Measurements from ENCODE around the gene STYXL1.
"Not testable (repeated sequence)": the region's sequence is repeated elsewhere in the genome, so short reads cannot be mapped to it uniquely, and the experiment has no call there.

STYXL1 gene

DNA sequence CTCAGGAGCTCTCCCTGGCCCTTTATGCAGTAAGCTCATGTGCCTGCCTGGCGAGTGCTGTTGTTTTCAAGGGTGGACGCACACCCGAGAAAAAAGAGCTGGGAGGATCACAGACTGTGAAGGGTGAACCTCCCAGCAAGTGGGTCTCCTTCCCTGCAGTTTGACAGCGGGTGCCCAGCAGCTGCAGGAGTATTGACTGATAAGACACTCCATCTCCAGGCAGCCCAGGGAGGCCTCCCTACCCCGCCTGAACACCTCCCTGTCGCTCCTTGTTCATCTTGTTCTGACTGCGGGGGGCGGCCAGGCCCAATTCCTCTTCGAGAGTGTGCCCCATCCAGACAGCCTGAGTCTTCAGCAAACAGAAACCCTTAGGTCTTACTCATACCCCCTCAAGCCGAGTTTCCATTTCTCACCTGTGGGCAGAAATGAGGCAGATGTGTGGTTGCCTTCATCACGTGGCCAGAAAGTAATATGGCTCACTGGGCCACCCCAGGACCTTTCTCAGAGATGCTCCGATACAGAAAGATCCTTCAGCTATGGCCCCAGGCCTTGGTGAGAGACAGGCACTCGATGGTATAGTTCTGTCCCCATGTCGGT, 17.3 kb upstream of the STYXL1 start:
- no peak for DNase-seq

DNA sequence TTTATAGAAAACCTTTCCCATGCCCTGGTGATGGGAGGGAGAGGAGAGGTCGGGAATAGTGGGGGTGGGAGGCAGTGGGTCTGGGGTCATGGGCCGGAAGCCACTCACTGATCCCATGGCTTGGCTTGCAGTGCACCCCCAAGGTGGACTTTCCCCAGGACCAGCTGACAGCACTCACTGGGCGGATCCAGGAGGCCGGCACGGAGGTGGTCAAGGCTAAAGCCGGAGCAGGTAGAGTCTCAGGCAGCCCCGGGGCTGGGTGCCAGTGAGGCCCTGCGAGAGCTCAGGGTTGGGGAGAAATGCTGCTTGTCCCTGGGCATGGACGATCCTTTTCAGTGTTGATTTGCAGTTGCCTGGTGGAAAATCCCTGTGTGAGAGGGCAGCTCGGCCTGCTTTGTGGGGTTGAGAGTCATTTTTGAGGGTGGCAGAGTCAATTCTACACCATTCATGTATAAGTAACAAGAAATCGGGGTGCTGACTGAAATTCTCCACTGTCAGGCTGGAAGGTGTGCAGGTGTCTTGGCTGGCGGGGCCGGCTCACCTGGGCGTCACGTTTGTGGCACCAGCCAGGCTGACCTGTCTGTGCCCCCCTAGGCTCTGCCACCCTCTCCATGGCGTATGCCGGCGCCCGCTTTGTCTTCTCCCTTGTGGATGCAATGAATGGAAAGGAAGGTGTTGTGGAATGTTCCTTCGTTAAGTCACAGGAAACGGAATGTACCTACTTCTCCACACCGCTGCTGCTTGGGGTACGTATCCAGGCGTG, 16.6 kb upstream of the STYXL1 start:
- no peak for DNase-seq

DNA sequence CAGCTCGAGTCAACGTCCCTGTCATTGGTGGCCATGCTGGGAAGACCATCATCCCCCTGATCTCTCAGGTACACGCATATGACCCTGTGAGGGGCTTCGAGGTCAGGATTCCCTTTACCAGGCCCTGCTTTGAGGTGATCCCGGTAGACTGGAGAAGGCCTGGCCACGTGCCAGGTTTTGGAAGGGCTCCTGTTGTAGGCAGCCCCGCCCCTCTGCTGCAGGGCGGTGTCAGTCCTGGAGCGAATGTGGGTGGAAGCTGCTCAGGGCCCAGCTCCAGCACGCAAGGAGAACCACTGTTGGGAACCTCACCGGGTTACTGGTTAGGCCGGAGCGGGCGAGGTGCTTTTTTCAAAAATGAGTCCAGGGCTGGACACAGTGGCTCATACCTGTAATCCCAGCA, 15.7 kb upstream of the STYXL1 start:
- no peak for DNase-seq

DNA sequence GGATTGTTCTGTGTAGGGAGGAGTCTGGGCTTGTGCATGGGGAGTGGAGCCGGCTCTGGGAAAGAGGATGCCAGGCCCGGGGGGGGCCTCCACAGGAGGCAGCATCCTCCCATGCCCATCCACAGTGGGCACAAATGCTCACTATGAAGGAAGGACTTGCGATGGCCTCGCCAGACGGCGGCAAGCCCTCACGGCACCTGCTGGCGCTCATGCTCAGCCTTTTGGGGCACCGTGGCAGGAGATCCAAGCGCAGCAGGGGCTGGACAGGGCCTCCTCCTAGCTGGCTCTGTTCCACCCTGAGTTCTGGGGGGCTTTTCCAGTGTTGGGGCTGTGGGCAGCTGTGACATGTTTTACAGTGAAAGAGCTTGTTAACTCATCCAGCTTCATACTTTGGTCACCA, 15.3 kb upstream of the STYXL1 start:
- no peak for DNase-seq

DNA sequence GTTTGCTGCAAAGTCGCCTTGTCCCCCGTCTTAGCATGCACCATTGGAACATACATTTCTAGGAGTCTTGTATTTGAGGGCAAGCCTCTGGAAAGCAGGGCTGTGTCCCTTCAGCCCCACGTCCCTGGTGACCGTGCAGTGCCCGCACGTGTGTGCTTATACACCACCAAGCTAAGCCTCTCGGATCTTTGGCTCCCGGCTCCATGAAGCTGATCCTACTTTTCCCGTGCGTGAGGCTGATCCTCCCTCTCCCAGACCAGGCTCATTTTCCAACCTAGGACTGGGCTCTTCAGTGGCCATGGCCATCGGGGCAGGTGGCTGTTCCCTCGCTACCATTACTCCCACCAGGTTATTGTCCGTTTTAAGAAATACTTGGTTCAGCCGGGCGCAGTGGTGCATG, 14.5 kb upstream of the STYXL1 start:
- no peak for DNase-seq

DNA sequence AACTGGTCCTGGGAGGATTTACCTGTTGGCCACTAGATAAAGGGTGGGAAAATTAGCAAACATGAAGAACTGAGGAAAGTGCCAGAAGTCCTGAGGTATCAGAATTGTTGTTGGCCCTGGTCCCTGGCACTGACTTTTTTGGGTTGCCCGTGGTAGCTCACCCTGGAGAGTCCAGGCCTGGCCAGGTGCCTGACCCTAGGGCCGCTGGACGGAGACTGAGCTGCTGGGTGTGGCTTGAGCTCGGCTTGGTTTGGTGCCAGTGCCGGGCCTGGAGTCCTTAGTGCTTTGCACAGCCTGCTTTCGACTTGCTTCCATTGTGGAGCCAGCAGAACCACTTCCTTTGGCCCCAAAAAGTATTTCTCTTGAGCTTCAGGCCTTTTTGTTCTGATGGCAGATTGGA, 13.0 kb upstream of the STYXL1 start:
- no peak for DNase-seq

DNA sequence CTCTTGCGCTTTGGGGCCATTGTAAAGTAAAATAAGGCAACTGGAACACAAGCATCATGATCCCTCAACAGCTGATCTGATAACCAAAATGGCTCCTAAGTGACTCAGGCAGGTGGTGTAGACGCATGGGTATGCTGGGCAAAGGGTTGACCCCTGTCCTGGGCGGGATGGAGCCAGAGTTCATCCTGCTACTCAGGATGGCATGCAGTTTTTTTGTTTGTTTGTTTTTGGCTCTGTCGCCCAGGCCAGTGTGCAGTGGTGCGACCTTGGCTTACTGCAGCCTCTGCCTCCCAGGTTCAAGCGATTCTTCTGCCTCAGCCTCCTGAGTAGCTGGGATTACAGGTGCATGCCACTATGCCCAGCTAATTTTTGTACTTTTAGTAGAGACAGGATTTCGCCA, 10.9 kb upstream of the STYXL1 start:
- not testable (repeated sequence) for DNase-seq

DNA sequence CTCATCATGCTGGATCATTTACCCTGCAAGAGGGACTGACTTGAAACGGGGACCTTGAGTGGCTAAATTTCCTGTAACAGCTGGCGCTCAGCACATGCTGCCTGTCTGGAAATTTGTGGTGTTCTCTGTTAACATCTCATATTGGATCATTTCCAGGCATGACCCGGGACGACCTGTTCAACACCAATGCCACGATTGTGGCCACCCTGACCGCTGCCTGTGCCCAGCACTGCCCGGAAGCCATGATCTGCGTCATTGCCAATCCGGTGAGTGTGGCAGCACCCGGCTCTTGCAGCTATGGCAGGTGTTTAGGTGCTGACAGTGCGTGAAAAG, 10.0 kb upstream of the STYXL1 start:
- DNase-seq, result no peak

DNA sequence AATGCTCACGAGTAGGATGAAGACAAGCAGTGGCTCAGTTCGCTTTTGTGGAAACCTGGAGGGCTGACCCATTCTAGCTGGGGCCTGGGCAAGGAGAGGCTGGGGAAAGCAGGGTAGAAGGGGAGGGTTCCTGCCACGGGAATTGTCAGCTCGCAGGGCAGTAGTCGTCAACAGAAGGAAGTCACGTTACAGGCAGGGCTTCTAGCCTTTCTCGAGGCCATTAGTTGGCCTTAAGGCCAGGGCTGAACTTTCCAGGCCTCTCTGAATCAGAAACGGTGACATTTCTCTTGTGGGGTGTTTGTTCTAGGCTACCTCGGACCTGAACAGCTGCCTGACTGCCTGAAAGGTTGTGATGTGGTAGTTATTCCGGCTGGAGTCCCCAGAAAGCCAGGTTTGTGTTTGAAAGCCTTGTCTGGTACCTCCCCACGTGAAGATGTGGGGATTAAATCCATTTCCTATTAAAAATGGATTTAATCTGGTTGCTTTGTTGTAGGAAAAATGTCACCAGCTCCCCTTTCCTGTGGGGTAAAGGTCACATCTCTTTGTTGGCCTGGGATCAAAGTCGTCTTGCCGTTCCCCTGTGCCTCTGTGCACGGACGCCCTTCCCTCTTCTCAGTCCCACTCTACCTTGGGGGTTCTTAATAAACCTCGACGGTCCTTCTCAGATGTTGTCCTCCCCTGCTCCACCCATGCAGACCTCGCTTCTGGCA, 9.5 kb upstream of the STYXL1 start:
- no peak for DNase-seq

DNA sequence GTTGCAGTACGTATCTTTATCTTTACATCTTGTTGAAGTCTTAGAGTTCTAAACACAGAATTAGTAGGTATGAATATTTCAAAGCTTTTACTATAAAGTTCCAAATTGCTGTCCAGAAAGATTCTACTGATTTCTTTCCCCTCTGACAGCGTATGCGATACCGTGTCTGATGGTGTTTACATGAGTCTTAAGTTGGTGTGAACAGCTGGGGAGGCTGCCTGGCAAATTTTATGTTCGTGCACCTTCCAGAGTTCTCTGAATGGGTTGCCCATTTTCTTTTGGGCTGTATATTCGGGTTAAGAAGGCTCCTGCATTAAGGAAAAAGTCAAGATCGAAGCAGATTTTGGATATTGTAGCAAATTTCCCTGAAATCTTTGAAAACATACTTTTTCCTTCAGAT, 8.4 kb upstream of the STYXL1 start:
- DNase-seq, result no peak

DNA sequence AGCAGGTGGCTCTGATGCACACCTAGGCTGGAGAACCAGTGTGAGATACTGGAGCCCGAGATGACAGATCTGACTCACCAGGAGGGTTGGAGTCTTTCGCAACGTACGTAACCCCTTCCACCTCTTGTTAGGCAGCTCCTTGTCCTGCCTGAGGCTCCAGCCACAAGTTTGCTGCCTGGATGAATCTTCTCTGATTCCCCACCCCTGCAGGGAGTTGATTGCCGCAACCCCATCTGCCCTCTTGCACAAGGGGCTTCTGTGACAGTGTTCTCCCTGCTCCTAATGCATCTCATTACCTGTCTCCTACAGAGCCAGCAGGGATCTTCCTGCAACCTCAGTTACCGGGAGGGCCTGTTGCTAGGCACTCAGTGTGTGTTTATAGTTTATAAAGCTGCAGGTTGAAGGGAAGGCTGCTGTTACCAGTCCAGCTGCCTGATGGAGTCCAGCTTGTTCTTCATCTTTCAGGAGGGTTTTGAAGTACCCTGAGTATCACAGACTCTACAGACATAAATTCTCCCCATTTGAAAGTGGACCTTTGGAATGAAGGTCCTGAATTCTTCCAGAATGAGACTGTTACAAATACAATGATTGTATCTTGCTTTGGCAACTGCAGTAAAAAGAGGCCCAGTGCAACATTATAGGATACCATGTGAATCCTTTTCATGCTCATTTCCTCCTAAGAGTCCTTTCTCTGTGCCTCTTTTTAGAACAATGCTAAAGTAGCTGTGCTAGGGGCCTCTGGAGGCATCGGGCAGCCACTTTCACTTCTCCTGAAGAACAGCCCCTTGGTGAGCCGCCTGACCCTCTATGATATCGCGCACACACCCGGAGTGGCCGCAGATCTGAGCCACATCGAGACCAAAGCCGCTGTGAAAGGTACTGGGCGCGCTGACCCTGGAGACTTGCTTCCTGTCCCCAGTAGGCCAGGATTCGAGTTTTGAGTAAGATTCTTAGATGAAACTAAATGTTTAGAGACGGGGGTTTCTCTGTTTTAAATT, 6.6 kb upstream of the STYXL1 start:
- no peak for DNase-seq

DNA sequence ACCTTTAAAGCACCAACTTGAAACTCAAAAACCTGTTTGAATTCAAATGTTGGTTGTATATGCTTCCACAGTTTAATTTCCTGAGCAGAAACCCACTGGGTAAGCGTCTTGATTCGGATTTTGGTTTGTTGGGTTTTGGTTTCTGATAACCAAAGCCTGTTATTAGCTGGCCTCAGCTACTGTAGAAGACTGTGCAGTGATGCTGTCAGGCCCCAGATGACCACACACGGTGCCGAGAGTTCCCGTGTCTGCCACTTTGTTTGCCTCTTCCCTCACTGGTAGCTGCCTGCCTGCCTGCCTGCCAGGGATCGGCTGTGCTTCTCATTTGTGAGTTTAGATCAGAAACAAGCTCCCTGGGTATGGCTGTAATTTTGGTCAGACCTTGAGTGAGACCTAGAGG, 5.7 kb upstream of the STYXL1 start:
- DNase-seq, result no peak

DNA sequence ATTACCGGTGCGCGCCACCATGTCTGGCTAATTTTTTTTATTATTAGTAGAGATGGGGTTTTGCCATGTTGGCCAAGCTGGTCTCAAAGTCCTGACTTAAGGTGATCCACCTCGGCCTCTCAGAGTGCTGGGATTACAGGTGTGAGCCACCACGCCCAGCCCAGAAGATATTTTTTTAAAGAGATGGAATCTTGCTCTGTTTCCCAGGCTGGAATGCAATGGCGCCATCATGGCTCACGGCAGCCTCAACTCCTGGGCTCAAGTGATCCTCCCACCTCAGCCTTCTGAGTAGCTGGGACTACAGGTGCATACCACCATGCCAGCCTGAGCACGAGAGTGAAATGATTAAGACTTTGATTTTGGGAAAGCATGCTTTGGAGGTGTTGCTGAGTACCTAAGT, 4.9 kb upstream of the STYXL1 start:
- not testable (repeated sequence) for DNase-seq

DNA sequence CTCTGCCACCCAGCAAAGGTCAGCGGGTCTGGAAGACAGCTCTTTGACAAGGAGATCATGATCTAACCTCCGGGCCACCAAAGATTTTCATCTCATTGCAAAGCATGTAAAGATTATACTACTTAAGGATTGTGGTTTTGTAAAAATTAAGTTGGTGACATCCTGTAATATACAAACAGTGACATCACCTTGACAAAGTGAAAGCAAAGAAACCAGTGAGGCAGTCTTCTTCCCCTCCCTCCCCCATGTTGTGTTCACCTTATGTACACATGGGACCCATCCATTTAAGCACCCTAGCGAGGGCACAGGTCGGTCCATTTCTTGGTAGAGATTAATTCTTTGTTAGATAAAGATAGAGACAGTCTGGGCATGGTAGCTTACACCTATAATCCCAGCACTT, 4.0 kb upstream of the STYXL1 start:
- no peak for DNase-seq

DNA sequence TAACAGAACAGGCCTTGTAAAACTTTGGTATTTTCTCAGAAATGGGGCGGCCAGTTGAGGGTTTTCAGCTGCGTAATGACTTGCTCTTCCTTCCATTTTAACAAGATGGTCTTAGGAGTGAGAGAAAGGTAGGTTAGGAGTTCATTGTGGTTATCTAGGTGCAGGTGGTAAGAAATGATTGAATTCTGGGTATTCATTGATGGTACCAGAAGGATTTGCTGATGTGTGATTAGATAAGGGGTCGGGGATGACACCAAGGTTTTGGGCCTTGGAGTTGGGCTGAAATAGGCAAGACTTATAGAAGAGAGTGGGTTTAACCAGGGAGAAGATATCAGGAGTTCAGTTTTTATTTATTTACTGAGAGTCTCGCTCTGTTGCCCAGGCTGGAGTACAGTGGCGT, 2.7 kb upstream of the STYXL1 start:
- DNase-seq, result no peak

DNA sequence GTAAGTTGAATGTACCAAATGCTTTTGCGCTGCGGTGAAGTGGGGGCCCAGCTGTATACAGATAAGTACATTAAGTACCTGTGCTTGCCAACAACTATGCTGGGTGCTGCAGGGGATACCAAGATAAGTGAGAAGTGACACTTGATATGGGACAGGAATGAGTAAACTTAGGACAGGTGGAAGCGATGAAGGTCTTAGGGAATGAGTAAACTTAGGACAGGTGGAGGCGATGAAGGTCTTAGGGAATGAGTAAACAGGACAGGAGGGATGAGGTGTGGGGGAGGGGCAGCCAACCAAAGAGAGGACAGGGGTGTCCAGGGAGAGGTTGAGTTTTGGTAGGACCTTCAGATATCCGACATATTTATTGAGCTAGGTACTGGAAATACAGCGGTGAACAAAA, 1.5 kb upstream of the STYXL1 start:
- DNase-seq, result no peak

DNA sequence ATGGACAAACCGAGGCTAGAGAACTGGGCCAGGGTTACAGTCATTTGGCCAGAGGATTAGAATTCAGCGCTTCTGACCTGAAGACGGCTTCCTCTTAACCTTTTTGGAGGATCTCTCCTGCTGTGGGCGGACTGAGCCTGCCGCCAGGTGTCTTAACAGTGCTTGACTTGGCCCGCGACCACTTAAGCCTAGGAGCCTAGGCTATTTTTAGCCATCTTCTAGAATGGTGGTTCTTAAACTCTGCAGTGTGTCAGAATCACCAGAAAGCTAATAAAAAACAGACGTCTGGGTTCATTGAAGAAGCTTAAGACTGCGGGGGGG, 828 bp upstream of the STYXL1 start:
- no peak for DNase-seq

DNA sequence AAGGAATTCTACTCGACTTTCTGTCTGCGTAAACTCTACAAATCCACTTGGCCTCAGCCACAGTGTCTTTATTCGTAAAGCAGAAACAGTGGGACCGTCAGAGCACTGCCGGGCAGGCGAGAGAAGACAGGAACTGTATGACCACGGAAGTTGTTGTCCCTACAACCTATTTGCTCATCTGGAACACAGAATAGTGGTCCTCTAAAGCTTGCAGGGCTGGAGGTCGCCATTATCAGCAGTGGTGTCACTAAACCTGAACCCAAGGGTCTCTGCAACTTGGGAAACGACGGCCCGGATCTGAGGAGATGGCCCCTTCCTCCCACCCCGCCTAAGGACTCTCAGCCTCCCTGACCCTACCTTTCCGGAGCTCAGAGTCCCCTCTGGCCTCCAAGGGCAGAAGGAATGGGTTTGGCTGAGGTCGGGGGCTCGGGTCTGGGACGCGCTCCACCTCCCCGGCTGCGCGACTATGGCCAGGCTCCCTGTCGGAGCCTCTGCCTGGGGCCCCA, 442 bp downstream of the STYXL1 start:
- no peak for DNase-seq

DNA sequence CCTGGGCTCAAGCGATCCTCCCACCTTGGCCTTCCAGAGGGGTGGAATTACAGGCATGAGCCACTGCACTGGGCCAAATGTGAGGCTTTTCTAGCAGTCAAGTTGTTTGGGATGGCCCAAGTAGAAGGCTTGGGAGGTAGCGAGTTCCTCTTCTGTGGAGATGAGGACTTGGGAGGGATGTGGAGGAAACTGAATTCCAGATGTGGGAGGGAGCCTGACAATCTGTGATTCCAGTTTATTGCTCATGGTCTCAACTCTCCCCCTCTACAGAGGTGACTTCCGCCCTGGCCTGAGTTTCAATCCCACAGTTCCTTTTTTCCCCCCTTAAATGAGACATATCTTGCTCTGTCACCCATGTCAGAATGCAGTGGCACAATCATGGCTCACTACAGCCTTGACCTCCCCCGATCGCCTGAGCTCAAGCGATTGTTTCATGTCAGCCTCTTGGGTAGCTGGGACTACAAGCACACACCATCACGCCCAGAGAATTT, 3.4 kb downstream of the STYXL1 start:
- DNase-seq, result no peak

DNA sequence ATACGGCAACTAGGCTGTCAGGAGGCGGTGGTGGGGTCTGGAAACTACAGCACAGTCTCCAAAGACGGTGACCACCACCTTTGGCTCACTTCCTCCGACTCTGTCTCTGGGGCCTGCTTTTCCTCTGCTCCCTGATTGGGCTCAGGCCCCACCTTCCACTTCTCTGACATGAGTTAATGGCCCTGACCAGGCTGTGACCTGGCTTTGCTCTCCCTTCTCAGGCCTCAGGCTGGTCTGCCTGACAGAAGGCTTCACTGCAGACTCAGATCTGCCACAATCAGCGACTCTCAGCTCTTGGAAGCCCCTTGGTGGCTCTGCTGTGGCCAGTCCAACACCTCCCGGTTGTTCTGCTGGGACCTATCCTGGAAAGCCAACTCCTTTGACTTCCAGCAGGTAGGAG, 7.7 kb downstream of the STYXL1 start:
- no peak for DNase-seq

DNA sequence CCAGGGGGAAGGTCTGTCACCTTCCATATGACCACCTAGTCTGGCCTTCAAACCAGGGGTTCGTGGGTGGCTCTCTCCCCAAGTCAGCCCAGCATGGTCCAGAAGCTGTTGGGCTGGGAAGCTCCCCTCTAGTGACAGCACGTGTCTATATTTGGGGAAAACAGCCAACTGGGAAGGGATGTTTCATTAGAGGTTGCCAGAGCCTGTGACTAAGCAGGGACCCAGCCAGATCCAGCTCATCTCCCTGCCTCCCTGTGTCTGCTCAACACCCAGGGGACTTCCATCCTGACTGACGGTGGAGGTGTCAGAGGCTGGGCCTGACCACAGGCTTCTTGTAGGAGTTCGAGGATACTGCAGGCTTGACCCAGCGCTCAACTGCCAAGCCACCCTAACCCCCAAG, 10.5 kb downstream of the STYXL1 start:
- DNase-seq, result no peak

DNA sequence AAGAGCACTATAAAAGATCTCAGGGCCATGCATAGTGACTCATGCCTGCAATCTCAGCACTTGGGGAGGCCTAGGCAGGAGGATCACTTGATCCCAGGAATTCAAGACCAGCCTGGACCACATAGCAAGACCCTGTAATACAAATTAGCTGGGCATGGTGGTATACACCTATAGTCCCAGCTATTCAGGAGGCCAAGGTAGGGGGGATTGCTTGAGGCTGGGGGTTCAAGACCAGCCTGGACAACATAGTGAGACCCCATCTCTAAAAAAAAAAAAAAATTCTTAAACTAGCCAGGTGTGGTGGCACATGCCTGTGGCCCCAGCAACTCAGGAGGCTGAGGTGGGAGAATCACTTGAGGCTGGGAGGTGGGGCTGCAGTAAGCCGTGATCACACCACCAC, 15.8 kb downstream of the STYXL1 start:
- DNase-seq, result no peak

DNA sequence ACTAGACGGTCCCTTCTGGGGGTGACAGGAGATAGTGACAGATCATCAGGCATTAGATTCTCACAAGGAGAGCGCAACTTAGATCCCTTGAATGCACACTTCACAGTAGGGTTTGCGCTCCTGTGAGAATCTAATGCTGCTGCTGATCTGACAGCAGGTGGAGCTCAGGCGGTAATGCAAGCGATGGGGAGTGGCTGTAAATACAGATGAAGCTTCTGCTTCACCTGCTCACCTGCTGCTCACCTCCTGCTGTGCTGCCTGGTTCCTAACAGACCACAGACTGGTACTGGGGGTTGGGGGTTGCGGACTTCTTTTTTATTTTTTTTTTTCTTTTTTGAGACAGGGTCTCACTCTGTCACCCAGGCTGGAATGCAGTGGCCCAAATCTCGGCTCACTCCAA, 18.1 kb downstream of the STYXL1 start:
- not testable (repeated sequence) for DNase-seq
